Duodenal mucosa (tissue), 2 donors: Measurements from ENCODE around the gene ARHGAP30.
A peak's percentile ranks its signal among the peaks of the same experiment; 100 is the strongest.
"Not testable (repeated sequence)": the region's sequence is repeated elsewhere in the genome, so short reads cannot be mapped to it uniquely, and the experiment has no call there.

Experiments used
- H3K27ac ChIP-seq: one replicate; pipeline ENCODE4 v1.7.0; 2013; ENCODE audit warnings: low read depth, low read length
- H3K27me3 ChIP-seq, 2 donors: one replicate each; pipeline ENCODE4 v1.7.0; 2013; ENCODE audit warnings: low read length in 2 of 2, control low read depth in 1 of 2; ENCODE audit not compliant: insufficient read depth in 2 of 2, control insufficient read depth in 1 of 2
- H3K36me3 ChIP-seq, 2 donors: one replicate each; pipeline ENCODE4 v1.7.0; 2013; ENCODE audit warnings: low read length in 2 of 2, control low read depth in 1 of 2; ENCODE audit not compliant: insufficient read depth in 2 of 2, control insufficient read depth in 1 of 2
- H3K4me1 ChIP-seq, 2 donors: one replicate each; pipeline ENCODE4 v1.7.0; 2013; ENCODE audit warnings: low read length in 2 of 2, control low read depth in 1 of 2; ENCODE audit not compliant: insufficient read depth in 2 of 2, control insufficient read depth in 1 of 2
- H3K4me3 ChIP-seq, 2 donors: one replicate each; pipeline ENCODE4 v1.7.0; 2013; ENCODE audit warnings: low read length in 2 of 2, low read depth in 1 of 2
- H3K9ac ChIP-seq, 2 donors: one replicate each; pipeline ENCODE4 v1.7.0; 2013; ENCODE audit warnings: low read length in 2 of 2, low read depth in 1 of 2
- H3K9me3 ChIP-seq, 2 donors: one replicate each; pipeline ENCODE4 v1.7.0; 2013; ENCODE audit warnings: low read length in 2 of 2, control low read depth in 1 of 2; ENCODE audit not compliant: control insufficient read depth in 1 of 2

ARHGAP30 gene

DNA sequence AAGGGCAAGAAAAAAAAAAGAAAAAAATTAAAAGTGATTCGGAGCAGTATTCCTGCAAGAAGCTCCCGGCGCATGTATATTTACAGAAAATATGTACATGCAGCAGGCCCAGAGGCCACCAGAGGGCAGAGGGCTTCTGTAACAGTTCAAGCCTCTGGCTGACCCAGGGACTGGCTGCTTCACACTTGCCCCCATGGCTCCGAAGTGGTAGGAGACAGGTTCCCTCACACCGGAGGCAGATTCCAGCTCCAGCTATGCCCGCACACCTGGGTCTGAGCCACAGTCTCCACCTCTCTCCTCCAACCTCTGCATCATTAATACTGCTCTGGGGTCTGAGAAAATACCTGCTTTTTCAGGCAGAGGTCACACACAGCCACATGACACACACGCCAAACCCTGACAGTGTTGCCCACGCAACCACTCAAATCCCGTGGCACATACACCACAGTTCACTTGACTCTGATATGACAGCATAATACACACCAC lies 2.2 kb upstream of the ARHGAP30 start:
- H3K27ac ChIP-seq, result no peak overlapping the region
- H3K9ac ChIP-seq, result no peak overlapping the region
- no peaks in the 10 kb centered on the region for H3K36me3 ChIP-seq
- H3K9me3 ChIP-seq, result no peaks in the 10 kb centered on the region
- H3K4me3 ChIP-seq, result no peak overlapping the region
- no peaks in the 10 kb centered on the region for H3K27me3 ChIP-seq
- H3K4me1 ChIP-seq, result peaks cover 0 to 8% of the 10 kb centered on the region in 2 donors

DNA sequence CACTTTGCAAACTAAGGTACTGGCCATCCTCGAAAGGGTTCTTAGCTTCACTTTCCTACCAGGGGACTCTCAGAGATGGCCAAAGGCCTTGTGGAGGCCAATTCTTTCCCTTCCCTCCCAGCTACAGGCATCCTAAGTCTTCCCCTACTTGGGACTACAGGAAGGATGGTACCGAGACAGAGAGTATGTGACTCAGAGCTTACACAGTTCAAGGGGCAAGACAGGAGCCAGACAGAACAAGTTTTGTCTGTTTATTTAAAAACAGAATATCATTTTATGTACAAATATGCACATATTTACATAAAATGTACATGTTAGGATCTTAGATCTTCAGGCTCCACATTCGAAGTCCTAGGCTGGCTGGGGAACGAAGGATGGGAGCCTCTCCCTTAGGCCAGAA lies 1.1 kb upstream of the ARHGAP30 start:
- H3K27ac ChIP-seq, result no peak overlapping the region
- peaks cover 0 to 8% of the 10 kb centered on the region in 2 donors for H3K4me1 ChIP-seq
- H3K4me3 ChIP-seq, result no peak overlapping the region
- H3K9me3 ChIP-seq, result no peaks in the 10 kb centered on the region
- H3K36me3 ChIP-seq, result no peaks in the 10 kb centered on the region
- no peaks in the 10 kb centered on the region for H3K27me3 ChIP-seq
- no peak overlapping the region for H3K9ac ChIP-seq

DNA sequence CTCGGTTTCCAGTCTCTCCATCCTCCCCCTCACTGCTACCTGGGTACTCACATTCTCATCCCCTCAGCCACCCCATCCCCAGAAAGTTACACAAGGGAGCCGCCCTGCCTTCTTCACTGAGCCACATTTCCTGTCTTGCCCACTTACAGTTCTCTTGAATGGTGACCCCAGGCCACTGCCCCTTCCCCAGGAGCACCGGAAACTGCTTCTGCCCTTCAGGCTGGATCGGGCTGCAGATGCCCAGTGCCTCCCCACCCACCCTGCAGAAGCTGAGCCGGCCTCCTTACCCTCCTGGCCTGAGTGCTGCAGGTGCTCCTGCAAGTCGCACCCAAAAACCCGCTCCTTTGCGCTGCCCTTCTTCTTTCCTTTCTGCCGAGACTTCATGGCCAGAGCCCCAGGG lies 450 bp downstream of the ARHGAP30 start:
- Histone ChIP-seq H3K27me3 (no peaks in the 10 kb centered on the region), H3K36me3 (no peaks in the 10 kb centered on the region), H3K4me1 (peaks cover 0 to 11% of the 10 kb centered on the region in 2 donors), H3K4me3 (peak overlapping the region; percentile 69 to 70), H3K9ac (peak overlapping the region; percentile 60 to 62), H3K9me3 (no peaks in the 10 kb centered on the region), H3K27ac (peak overlapping the region; percentile 65)

DNA sequence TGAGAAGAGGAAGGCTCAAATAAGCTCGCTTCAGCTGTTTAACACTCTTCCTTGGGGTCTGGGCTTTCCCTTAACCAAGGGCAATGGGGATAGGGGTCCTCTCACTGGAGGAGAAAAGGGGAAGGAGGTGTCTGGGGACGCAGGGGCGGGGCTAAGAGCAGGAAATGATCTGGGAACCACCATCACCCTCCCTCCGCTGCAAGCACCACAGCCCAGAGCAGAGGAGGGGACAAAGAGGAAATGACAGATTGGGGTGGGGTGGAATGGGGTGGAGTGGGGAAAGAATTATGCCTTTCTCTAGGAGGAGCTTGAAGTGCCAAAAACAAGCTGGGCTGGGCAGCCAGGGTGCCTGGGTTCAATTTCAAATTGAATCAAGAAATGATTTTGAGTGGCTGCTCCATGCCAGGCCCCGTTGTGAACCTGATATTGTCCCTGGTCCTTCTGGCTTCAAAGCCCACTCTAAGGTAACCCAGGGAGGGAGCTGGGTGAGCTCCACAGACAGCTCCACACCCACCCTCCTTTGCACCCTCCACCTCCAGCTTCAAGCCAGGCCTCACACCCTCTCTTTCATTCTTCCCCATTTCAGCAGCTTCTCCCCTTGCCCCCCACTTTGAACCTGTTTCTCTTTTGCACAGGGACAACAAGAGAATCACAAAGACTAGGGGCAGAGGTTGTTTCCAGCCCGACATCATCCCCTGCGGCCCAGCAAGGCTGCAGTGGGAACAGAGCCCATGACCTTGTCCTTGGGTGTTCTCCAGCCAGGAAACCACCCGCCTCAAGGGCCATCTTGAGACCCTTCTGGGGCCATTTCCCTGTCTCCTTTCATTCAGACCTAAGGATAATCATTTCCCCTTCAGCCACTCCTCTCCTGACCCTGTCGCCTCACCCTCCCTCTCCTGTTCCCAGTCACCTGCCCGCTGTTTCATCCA lies 1.1 kb downstream of the ARHGAP30 start:
- H3K4me1 ChIP-seq, result peaks cover 0 to 12% of the 10 kb centered on the region in 2 donors
- H3K27me3 ChIP-seq, result no peaks in the 10 kb centered on the region
- H3K9me3 ChIP-seq, result no peaks in the 10 kb centered on the region
- H3K9ac ChIP-seq, result peak overlapping the region; percentile 60 to 62
- H3K4me3 ChIP-seq, result peak overlapping the region; percentile 69 to 70
- H3K36me3 ChIP-seq, result no peaks in the 10 kb centered on the region
- peak overlapping the region; percentile 65 for H3K27ac ChIP-seq

DNA sequence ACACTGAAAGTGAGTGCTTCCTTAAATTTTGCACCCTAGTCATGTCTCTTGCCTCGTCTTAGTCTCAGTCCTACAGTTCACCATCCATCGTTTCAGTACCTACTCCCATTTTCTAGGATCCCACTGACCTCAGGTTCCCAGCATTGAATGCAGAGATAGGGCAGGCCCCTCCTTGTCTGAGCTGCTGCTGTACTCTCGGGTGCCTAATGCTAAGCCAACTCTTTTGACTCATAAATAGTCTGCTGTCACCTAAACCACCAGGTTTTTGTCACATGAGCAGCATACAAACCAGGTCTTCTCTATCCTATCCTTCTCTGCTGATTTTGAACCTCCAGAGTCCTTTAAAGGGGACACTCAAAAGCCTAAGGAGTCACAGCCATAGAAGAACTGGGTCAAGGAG lies 3.0 kb downstream of the ARHGAP30 start:
- H3K4me1 ChIP-seq, result peaks cover 0 to 12% of the 10 kb centered on the region in 2 donors
- no peaks in the 10 kb centered on the region for H3K36me3 ChIP-seq
- no peaks in the 10 kb centered on the region for H3K9me3 ChIP-seq
- no peaks in the 10 kb centered on the region for H3K27me3 ChIP-seq
- no peak overlapping the region for H3K9ac ChIP-seq
- H3K27ac ChIP-seq, result no peak overlapping the region
- peak overlapping the region; percentile 30 to 32 for H3K4me3 ChIP-seq

DNA sequence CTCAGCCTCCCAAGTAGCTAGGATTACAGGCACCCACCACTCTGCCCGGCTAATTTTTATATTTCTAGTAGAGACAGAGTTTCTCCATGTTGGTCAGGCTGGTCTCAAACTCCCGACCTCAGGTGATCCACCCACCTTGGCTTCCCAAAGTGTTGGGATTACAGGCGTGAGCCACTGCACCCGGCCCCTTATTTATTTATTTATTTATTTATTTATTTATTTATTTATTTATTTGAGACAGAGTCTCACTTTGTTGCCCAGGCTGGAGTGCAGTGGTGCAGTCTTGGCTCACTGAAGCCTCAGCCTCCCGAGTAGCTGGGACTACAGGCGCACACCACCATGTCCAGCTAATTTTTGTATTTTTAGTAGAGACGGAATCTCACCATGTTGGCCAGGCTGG lies 4.0 kb downstream of the ARHGAP30 start:
- H3K9ac ChIP-seq, H3K9me3 ChIP-seq, H3K4me3 ChIP-seq, H3K27ac ChIP-seq, H3K36me3 ChIP-seq, H3K27me3 ChIP-seq: not testable (repeated sequence)
- peaks cover 0 to 12% of the 10 kb centered on the region in 2 donors for H3K4me1 ChIP-seq

DNA sequence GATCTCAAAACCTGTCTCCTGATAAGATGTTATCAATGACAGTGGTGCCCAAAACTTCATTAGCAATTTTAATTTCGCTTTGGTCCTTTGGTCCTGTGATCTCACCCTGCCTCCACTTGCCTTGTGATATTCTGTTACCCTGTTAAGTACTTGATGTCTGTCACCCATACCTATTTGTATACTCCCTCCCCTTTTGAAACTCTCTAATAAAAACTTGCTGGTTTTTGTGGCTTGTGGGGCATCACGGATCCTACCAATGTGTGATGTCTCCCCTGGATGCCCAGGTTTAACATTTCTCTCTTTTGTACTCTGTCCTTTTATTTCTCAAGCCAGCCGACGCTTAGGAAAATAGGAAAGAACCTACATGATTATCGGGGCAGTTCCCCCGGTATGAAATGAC lies 5.8 kb downstream of the ARHGAP30 start:
- not testable (repeated sequence) for H3K36me3 ChIP-seq, H3K9ac ChIP-seq, H3K4me3 ChIP-seq, H3K27ac ChIP-seq, H3K27me3 ChIP-seq, H3K9me3 ChIP-seq
- H3K4me1 ChIP-seq, result peaks cover 0 to 12% of the 10 kb centered on the region in 2 donors

DNA sequence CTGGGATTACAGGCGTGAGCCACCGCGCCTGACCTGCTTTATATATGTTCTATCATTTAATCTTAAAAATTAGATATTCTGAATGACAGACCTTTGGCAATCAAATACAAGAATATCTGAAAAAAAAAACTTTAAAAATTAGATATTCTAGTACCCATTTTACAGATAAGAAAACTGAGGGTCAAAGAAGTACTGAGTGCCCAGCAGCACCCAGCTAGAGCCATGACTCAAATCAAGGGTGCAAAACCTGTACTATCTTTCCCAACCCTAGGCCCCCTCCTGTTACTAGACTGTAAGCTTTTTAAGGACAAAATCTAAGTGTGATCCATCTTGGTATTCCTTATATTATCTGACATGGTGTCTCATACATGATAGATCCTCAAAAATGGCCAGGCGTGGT lies 8.3 kb downstream of the ARHGAP30 start:
- H3K4me3 ChIP-seq, result no peak overlapping the region
- peaks cover 0 to 4% of the 10 kb centered on the region in 2 donors for H3K4me1 ChIP-seq
- no peaks in the 10 kb centered on the region for H3K9me3 ChIP-seq
- peaks cover 0 to 3% of the 10 kb centered on the region in 2 donors for H3K36me3 ChIP-seq
- no peaks in the 10 kb centered on the region for H3K27me3 ChIP-seq
- H3K27ac ChIP-seq, result no peak overlapping the region
- H3K9ac ChIP-seq, result no peak overlapping the region

DNA sequence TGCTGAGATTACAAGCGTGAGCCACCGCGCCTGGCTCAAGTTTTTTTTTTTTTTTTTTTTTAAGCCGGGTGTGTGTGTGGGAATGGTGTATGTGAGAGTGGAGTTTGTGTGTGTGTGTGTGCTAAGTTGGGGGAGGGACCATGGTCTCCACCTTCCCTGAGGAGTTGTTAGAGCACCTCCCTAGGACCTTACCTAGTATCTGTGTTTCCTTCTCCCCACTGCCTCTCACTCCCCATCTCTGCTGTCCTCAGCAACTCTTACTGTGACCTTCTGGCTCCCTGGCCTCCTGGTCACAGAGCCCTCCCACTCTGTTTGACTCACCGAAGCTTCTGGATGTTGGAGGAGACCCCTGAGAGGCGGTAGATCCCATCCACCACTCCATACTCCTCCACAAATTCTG lies 10.4 kb downstream of the ARHGAP30 start:
- Histone ChIP-seq H3K4me1 (peaks cover 0 to 1% of the 10 kb centered on the region in 2 donors), H3K4me3 (no peak overlapping the region), H3K27ac (no peak overlapping the region), H3K9me3 (no peaks in the 10 kb centered on the region), H3K36me3 (peaks cover 0 to 14% of the 10 kb centered on the region in 2 donors), H3K9ac (no peak overlapping the region), H3K27me3 (no peaks in the 10 kb centered on the region)

DNA sequence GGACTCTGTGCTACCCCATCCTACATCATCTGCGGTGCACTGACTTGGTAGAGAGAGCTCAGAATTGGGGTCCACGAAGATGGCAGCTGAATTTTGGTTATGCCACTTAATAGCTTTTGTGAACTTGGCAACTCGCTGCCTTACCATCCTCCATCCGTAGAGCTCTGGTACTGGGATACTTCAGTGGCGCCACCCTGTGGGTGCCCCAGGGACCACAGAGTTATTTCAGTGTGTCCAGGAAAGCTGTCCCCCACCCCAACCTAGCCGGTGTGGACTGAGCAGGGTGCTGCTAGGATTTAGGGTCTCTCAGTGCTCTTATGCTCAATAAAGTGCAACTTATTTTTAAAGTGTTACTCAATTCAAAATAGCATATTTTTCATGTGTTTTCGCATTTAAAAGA lies 14.9 kb downstream of the ARHGAP30 start:
- peaks cover 0 to 7% of the 10 kb centered on the region in 2 donors for H3K4me1 ChIP-seq
- no peak overlapping the region for H3K4me3 ChIP-seq
- no peaks in the 10 kb centered on the region for H3K27me3 ChIP-seq
- no peak overlapping the region for H3K27ac ChIP-seq
- no peak overlapping the region for H3K9ac ChIP-seq
- H3K36me3 ChIP-seq, result peaks cover 0 to 36% of the 10 kb centered on the region in 2 donors
- no peaks in the 10 kb centered on the region for H3K9me3 ChIP-seq
